Measurements from ENCODE around the gene CBFA2T2.

CBFA2T2 gene

DNA sequence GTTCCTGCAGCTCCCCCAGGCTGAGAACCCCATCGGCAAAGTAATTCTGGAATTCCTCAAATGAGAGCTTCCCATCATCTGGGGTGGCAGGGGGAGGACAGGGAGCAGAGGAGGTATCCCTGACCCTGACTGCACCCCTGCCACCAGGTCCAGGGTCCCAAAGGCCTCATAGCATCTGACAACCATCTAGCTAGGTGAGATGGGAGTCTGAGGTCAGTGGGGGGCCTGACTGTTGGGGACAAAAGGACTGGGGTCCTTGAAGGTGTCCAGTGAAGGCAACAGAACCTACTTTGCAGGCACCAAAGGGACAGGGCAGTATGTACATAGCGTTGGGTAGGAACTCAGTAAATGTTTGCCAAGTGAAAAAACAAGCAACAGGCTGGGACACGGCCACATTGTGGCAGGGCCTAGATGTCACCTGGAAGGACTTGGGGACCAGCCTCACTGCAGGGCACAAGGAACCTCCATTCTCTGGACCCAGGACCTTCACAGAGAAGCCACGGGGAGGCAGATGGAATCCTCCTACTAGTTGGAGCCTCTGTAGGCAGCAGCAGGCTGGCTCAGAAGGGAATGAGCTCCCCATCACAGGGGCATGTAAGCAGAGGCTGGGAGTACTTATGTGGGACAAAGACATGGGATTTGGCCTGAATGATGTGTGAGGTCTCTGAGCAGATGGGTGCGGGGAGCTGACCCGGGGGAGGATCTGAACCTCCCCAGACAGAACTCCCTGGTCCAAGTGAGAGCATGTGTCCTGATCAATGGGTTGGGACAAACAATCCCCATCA is 181.0 kb downstream of the CBFA2T2 start:
- H3K4me3 Mint-ChIP-seq = no peak overlapping the region
- H3K36me3 Mint-ChIP-seq = no peaks in the 10 kb centered on the region
- H3K4me1 Mint-ChIP-seq = peaks cover 31% of the 10 kb centered on the region
- H3K9me3 Mint-ChIP-seq = no peaks in the 10 kb centered on the region
- H3K27me3 Mint-ChIP-seq = no peaks in the 10 kb centered on the region
- no peak overlapping the region for H3K27ac Mint-ChIP-seq

DNA sequence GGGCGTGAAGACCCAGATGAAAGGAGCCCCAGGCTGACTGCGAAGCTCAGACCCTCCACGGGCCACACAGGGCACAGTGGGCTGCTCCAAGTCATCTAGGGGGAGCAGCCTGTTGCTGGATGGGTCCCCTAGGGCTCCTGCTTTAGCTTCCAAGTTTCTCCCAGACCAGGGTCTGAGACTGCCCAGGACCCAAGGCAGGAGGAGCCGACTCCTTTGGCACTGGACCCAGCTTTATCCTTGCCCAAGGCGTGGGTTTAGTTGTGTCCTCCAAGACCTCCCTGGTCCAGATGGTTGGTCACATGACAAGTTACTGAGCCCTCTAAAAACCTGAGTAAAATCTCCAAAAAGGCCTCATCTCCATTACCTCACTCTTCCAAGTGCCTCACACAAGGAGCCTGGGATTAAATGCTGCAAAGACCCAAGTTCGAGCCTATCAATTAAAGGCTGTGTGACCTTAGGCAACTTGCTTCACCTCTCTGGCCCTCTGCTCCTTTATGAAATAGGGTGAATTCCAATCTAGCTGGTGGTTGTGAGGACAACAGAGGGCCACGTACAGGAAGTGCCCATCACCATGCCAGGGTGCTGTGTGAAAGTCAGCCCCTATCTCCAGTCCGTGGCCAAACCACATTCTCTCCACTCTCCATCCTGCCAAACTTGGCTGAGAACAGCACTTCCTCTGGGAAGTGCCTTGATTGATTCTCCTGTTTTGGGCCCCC is 181.8 kb downstream of the CBFA2T2 start:
- H3K36me3 Mint-ChIP-seq = no peaks in the 10 kb centered on the region
- H3K27me3 Mint-ChIP-seq = no peaks in the 10 kb centered on the region
- no peak overlapping the region for H3K4me3 Mint-ChIP-seq
- H3K4me1 Mint-ChIP-seq = peaks cover 29% of the 10 kb centered on the region
- H3K27ac Mint-ChIP-seq = peak overlapping the region; percentile 35
- no peaks in the 10 kb centered on the region for H3K9me3 Mint-ChIP-seq

DNA sequence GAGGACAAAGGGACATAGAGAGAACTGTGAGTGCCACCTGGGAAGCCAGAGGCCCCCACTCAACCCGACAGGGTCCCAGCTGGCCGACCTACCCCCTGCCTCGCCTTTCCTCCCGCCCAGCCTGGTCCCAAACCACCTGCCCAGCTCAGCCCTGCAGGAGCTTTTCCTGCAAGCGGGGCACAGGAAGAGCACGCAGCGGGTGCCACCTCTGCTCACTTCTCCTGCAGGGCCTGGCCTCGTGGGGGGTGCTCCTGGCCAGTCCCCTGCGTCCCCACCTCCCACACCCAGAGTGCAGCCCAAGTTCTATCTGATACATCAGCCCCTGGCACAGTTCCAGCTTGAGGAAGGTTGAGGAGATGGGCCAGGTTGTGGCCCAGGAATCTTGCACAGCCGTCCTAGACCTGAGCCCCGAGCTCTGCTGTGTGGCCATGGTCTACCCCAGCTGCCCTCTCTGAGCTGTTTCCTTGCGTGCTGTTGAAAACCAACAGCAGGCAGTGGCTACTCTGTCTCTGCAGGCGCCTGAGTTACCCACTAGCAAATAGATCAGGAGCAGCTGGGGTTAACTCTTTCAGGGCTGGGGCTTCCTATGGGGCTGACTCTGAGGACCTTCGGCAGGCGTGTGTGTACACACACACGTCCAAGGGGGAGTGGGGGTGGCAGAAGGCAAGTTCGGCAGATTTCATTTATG is 182.7 kb downstream of the CBFA2T2 start:
- Mint-ChIP-seq H3K4me3 (peak overlapping the region; percentile 68), H3K4me1 (peaks cover 30% of the 10 kb centered on the region), H3K36me3 (no peaks in the 10 kb centered on the region), H3K27me3 (no peaks in the 10 kb centered on the region), H3K27ac (peak overlapping the region; percentile 74), H3K9me3 (no peaks in the 10 kb centered on the region)

DNA sequence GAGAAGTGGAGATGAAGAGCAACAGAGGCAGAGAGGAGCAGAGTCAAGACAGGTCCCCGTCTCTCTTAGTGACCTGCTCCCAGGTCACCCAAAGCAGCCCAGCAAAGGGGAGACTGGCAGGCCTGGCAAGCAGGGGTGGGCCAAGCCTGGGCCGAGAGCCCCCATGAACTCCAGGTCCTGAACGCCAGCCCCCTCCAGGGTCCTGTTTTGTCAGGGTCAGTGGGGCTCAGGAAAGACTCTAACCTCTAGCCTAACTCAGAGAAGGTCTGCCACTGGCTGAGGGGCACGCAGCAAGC is 183.2 kb downstream of the CBFA2T2 start:
- Mint-ChIP-seq H3K36me3 (no peaks in the 10 kb centered on the region), H3K4me1 (peaks cover 35% of the 10 kb centered on the region), H3K4me3 (peak overlapping the region; percentile 88), H3K9me3 (no peaks in the 10 kb centered on the region), H3K27ac (peak overlapping the region; percentile 74), H3K27me3 (no peaks in the 10 kb centered on the region)

DNA sequence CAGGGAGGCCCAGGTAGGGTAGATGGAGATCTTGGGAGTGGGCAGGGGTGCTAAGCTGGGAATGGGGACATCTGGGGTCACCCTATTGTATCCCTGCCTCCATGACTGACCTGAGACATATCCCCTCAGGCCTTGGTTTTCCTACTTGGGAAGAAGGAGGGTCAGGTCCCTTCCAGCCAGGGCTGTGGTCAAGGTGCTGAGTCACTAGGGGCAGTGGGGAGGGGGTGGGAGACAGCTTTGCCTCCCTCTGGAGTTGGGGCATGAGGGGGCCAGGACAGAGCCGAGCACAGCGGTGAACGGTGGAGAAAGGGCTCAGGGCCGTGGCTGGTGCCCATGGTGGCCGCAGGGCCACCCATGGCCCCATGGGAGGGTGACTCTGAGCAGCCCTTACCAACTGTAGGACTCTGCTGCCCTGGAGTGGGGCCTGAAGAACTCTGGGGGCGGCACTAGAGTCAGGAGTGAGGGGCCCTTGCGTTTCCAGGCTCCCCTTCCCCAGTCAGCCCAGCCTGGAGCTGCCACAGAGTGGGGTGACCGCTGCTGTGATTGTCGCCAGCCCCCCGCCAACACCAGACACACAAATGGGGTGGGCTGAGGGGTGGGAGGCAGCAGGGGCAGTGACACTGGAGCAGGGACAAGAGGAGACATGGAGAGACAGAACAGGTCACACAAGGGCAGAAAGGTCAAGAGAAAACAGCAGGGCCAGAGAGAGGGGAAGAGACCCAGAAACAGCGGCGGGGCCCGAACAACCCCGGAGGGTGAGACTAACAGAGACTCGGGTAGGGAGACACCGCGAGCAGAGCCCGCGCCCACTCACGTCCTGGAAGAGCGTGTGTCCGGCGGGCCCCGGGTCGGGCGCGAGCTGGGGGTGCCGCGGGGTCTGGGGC is 183.8 kb downstream of the CBFA2T2 start:
- Mint-ChIP-seq H3K27ac (peak overlapping the region; percentile 23), H3K27me3 (no peaks in the 10 kb centered on the region), H3K9me3 (no peaks in the 10 kb centered on the region), H3K4me1 (peaks cover 38% of the 10 kb centered on the region), H3K4me3 (peak overlapping the region; percentile 88), H3K36me3 (no peaks in the 10 kb centered on the region)

DNA sequence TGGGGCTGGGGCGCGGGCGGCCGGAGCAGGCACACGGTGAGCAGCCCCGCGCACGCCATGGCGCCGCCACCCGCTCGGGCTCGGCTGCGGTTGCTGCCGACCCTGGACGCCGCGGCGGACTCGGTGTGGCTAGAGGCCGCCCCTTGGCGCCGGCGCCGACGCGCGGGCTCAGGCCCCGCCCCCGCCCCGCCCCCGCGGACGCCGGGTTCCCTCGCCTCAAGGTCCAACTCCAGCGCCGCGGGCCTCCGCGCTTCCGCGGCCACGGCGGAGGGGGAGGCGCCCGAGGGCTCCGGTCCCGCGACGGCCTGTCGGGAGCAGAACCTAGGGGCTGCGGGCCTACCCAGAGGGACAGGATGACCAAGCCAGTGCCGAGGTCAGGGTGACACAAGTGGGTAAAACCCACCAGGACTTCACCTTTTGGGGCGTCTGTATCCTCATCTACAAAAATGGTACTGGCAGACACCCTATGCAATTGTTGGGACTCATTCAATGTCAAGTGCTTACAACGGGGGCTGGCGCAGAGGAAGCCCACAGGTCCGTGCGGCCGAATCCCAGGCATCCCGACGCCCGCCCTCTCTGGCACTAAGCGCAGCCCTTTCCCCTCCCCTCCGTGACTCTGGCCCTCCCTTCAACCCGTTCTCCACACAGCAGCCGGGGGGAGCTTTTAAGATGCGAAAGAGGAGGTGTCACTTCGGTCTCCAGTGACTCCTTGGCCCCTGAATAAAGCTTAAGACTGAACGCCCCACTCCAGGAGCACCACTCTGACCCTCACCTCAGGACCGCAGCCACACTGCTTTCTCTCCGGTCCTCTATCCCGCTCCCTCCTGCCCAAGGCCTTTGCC is 184.6 kb downstream of the CBFA2T2 start, which contains the start of gene NECAB3:
TSS of gene NECAB3 (minus strand) at position 135 of the 842 bp plus-strand sequence. CDS start at position 59, 76 bp downstream.
- H3K9me3 Mint-ChIP-seq = no peaks in the 10 kb centered on the region
- H3K27me3 Mint-ChIP-seq = no peaks in the 10 kb centered on the region
- H3K36me3 Mint-ChIP-seq = no peaks in the 10 kb centered on the region
- H3K4me3 Mint-ChIP-seq = peak within 1 kb of the TSS; percentile 89
- H3K4me1 Mint-ChIP-seq = peaks cover 46% of the 10 kb centered on the region
- peak within 1 kb of the TSS; percentile 89 for H3K27ac Mint-ChIP-seq

DNA sequence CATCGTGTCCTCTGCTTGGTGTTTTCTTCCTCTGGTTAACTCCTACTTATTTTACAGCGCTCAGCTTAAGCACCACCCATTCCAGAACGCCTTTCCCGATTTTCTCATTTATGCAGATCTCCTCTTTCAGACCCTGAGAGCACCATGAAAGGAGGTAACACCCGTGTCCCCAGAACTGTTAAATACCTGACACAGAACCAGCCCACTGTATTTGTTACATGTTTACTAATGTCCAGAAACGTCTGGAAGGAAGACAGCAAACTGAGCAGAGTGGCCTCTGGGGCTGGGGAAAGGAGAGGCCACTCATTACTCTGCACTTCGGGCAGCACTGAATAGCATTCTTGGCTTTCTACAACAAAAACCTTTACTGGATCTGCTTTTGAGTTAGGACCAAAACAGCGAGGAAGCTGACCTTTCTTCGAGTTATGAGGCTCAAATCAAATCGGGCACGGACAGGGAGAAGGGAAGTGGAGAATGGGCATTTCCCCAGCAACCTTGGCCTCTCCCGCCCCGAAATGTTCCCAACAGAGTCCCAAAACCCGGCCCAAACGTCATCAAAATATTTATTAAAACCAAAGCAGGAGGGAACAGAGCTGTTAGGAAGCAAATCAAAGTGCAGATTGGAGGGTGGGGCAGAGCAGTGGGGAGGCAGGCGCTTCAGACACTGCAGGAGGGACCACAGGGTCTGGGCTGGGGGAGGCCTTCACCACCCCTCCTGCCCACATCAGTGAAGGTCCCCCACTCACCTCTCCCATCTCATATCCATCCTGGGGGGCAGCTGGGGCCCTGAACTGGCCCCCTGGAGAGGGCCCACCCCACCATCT is 185.5 kb downstream of the CBFA2T2 start:
- Mint-ChIP-seq H3K27ac (peak overlapping the region; percentile 89), H3K27me3 (no peaks in the 10 kb centered on the region), H3K4me1 (peaks cover 50% of the 10 kb centered on the region), H3K4me3 (peak overlapping the region; percentile 89), H3K9me3 (no peaks in the 10 kb centered on the region), H3K36me3 (no peaks in the 10 kb centered on the region)

DNA sequence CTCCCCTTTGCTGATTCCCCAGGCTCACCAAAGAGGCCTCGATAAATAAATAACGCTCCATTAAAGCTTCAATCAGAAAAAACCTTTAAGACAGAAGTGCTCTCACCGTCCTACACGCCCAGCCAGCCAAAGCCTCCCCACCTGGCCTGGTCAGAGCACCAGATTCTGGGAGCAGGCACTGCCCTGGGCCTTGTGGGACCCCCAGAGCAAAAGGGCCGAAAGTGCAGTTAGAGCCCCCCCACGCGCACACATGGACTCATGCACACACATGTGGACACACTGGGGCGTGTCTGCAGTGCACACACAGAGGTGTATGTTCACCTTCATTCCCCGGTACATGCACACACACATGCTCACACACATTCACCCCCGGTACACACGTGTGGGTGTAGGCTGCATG is 186.2 kb downstream of the CBFA2T2 start:
- Mint-ChIP-seq H3K4me3 (peak overlapping the region; percentile 15), H3K9me3 (no peaks in the 10 kb centered on the region), H3K4me1 (peaks cover 54% of the 10 kb centered on the region), H3K36me3 (no peaks in the 10 kb centered on the region), H3K27me3 (no peaks in the 10 kb centered on the region), H3K27ac (no peak overlapping the region)

DNA sequence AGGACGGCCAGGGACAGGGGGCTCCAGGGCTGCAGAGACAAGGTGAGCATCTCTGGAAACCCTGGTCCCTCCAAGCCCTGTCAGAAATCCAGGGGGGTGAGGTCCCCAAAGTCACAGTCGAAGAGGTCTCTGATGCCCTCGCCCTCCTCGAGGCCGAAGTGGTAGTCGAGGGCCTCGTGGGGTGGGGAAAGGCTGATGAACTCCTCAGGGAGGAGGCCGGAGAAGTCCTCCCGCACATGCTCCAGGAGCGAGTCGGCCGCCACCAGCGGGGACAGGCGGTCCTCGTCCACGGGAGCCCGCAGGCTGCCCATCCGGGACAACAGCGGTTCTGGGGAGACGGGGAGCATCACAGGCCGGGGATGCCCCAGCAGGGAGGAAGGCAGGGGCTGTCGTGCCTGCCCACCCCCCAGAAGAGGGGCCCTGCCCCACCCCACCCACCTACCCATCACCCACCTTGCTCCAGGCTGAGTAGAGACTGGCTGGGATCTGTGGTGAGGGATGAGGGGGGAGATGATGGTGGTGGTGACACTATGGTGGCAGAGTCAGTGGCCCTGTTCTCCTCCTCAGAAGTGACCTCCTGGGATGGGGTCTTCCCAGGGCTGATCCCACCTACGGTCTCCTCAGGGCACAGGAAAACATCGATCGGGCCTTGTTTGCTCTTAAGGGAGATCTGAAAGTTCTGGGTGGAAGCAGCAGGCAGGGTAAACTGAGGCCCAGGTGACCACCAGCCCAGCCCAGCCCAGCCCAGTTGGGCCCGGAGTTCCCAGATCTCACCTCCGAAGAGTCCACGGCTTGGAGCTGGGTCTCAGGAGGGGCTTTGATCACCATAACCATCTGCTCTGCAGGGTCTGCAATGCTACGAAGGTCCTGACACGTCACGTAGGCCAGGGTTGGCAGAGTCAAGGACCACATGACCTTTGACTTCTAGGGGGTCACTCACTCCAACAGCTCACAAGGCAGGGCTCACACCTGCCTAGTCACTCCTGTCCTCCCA is 187.1 kb downstream of the CBFA2T2 start:
- peaks cover 57% of the 10 kb centered on the region for H3K4me1 Mint-ChIP-seq
- H3K4me3 Mint-ChIP-seq = no peak overlapping the region
- no peaks in the 10 kb centered on the region for H3K27me3 Mint-ChIP-seq
- no peaks in the 10 kb centered on the region for H3K9me3 Mint-ChIP-seq
- H3K36me3 Mint-ChIP-seq = no peaks in the 10 kb centered on the region
- no peak overlapping the region for H3K27ac Mint-ChIP-seq

DNA sequence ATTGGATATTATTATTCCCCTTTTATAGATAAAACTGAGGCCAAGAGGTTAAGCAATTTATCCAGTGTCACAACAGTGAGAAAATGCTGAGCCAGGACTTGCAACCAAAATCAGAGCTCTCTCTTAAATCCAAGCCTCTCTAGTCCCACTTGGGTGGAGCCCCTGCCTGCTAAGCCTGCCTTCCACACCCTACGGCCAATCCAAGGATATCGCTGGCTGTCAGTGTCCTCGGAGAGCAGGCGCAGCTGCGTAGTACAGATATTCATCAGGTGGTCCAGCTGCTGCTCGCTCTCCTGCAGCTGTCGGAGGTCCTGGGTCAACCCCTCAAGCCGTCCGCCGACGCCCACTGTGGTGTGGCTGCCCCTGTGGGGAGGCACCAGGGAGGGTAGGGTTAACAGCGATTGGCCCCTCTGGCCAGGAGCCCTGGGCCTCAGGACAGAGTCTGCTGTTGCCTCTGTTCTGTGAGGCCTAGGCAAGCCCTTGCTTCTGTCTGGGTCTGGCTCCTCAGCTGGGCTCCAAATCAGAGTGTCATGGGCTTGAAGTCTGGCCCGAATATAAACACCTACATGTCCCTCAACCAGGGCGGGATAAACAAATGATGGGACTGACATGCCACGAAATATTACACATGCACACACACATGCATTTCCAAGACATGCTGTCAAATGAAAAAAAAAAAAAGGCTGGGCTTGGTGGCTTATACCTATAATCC is 188.3 kb downstream of the CBFA2T2 start:
- H3K27me3 Mint-ChIP-seq = no peaks in the 10 kb centered on the region
- H3K4me1 Mint-ChIP-seq = peaks cover 50% of the 10 kb centered on the region
- H3K27ac Mint-ChIP-seq = no peak overlapping the region
- H3K9me3 Mint-ChIP-seq = no peaks in the 10 kb centered on the region
- H3K36me3 Mint-ChIP-seq = no peaks in the 10 kb centered on the region
- H3K4me3 Mint-ChIP-seq = no peak overlapping the region

DNA sequence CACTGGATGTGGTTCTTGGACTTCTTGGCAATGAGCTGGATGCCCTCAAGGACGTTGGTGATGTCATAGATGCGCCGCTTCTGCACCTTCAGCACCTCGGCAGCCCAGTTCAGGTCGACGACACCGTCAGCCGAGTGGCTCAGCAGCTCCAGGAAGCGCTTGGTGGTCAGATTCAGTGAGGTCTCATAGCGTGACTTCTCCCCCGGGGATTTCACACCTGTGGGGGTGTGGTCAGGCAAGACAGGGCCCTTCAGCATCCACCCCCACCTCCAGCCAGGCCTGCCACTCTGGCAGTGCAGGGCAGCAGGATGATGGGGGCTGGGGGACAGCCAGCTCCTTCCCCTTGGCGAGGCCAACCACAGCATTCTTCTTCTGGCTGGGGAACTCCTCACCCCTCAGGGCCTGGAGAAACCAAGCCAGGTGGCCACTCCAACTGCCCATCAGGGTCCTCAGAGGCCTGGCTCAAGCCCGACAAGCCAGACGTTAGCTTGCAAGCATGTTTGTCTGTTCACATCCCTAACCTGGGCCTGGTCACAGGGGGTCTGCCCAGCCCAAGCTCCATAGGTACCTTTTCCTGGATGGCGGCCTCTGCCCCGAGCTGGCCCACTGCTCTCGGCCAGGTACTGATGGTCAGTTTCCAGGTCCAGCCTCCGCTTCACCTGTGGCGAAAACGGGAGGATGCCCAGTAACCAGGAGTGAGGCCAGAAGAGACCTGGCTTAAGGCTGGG is 190.0 kb downstream of the CBFA2T2 start:
- Mint-ChIP-seq H3K27me3 (no peaks in the 10 kb centered on the region), H3K4me3 (no peak overlapping the region), H3K9me3 (no peaks in the 10 kb centered on the region), H3K27ac (no peak overlapping the region), H3K36me3 (no peaks in the 10 kb centered on the region), H3K4me1 (peaks cover 46% of the 10 kb centered on the region)

DNA sequence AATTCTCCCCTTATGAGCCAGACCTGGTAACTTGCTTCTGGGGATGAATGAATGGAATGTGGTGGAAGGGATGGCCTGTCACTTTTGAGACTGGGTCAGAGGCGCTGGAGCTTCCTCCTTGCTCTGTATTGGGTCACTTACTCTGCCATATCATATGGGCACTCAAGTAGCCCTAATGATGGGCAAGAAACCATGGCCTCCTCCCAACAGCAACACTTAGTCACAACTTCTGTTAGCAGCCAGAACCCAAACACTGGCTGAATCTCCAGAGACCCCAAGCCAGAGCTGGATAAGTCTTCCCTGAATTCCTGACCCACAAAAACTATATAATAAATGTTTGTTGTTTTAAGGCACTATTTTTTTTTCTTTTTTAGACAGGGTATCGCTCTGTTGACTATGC is 190.8 kb downstream of the CBFA2T2 start:
- H3K27me3 Mint-ChIP-seq = no peaks in the 10 kb centered on the region
- peaks cover 46% of the 10 kb centered on the region for H3K4me1 Mint-ChIP-seq
- H3K4me3 Mint-ChIP-seq = no peak overlapping the region
- H3K36me3 Mint-ChIP-seq = no peaks in the 10 kb centered on the region
- peak overlapping the region; percentile 68 for H3K27ac Mint-ChIP-seq
- H3K9me3 Mint-ChIP-seq = no peaks in the 10 kb centered on the region

Data from activated naive CD4-positive, alpha-beta T cell treated with anti-CD3 and anti-CD28 coated beads, Interleukin-2, amount 50 U/mL, for 24 hours (primary cell).